ENCODE results near the gene ATP8B4.

The ATP8B4 gene

GRCh38 chr15:49898575-49899283 is 220.3 kb downstream of the ATP8B4 start:
- H3K4me3 ChIP-seq (ENCODE audit: low read depth, low read length): no peak overlapping the region
- TF ChIP-seq CTCF (IDR thresholded peaks at IDR 0.05; ENCODE audit: low read depth, low read length): no peak
- no peak for DNase-seq (ENCODE audit: low read depth)

- DNase-seq (ENCODE audit: low read depth): no peak
- H3K4me3 ChIP-seq (ENCODE audit: low read depth, low read length): no peak overlapping the region
- no peak for TF ChIP-seq MYC (IDR thresholded peaks at IDR 0.05; ENCODE audit: low read depth, low read length)
- TF ChIP-seq CTCF (IDR thresholded peaks at IDR 0.05; ENCODE audit: low read depth, low read length): no peak
- TF ChIP-seq, protein P1, sequence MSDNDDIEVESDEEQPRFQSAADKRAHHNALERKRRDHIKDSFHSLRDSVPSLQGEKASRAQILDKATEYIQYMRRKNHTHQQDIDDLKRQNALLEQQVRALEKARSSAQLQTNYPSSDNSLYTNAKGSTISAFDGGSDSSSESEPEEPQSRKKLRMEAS (IDR thresholded peaks at IDR 0.05; ENCODE audit: low read depth, low read length): no peak
- no peak for TF ChIP-seq POLR2A (IDR thresholded peaks at IDR 0.05; ENCODE audit: extremely low read depth, insufficient read length)
Measured at GRCh38 chr15:49898097-49898496, 220.9 kb downstream of the ATP8B4 start.

DNA sequence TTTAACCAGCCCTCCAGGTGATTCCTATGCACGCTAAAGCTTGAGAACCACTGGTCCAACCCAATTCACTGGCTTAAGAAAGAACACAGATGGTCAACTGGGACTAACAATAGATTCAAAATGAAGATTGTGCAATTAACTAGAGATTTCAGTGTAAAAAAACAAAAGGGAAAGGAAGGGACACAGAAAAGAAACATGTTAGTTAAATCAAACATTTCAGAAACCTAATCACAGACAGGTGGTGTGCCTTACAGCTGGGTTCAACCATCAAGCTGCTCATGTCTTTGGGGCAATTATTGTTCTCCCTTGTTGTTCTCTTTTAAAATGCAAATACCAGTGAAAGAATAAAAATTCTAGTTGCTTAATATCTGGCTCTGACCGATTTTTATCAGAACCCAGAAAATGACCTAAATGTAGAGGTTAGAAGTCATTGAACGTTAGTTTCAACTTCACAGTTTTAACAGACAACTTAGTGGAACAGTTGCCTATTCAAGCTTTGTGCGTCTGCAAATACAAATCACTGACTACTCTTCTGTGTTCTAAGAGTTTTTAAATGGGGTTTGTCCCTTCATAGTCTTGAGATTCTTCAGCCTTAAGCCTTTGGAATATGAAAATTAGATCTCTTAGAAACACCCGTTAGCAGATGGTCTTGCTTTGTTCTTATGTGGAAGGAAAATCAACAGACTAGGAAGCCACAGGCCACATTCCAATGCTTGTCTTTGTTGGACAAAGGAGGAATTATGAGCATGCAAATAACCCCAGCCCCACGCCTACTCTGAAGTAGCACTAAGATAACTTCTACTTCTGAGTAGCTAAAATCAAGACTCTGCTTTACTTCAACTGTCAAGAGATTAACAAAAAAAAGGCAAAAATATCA is 223.4 kb downstream of the ATP8B4 start:
- H3K4me3 ChIP-seq (ENCODE audit: low read depth, low read length): no peak overlapping the region
- TF ChIP-seq CTCF (IDR thresholded peaks at IDR 0.05; ENCODE audit: low read depth, low read length) (no peak), MYC (IDR thresholded peaks at IDR 0.05; ENCODE audit: low read depth, low read length) (no peak), POLR2A (IDR thresholded peaks at IDR 0.05; ENCODE audit: extremely low read depth, insufficient read length) (no peak)
- TF ChIP-seq, protein P1 (IDR thresholded peaks at IDR 0.05; ENCODE audit: low read depth, low read length): no peak
- DNase-seq (ENCODE audit: low read depth): no peak

DNA sequence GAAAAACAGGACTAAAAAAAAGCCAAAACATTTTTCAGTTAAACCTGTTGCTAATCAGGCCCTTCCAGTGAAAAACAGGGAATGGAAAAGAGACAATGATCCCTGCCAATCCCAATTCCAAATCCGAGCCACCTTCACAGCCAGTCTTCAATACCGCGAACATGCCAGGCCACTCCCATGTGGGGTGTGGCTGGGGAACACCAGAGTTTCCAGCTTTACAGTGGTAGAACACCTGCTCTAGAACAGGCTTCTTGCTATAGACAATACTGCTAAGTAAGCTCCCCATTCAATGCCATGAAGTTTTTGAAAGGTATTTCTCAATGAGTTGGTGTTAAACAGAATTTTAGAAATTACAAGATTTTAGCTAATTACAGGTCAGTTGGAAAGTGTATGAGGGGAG is 228.3 kb downstream of the ATP8B4 start:
- H3K4me3 ChIP-seq (ENCODE audit: low read depth, low read length): no peak overlapping the region
- DNase-seq (ENCODE audit: low read depth): no peak
- TF ChIP-seq, protein P1 (IDR thresholded peaks at IDR 0.05; ENCODE audit: low read depth, low read length): no peak
- TF ChIP-seq CTCF (IDR thresholded peaks at IDR 0.05; ENCODE audit: low read depth, low read length): no peak
- TF ChIP-seq POLR2A (IDR thresholded peaks at IDR 0.05; ENCODE audit: extremely low read depth, insufficient read length): no peak
- TF ChIP-seq MYC (IDR thresholded peaks at IDR 0.05; ENCODE audit: low read depth, low read length): no peak

- TF ChIP-seq, protein P1 (IDR thresholded peaks at IDR 0.05; ENCODE audit: low read depth, low read length): no peak
- TF ChIP-seq POLR2A (IDR thresholded peaks at IDR 0.05; ENCODE audit: extremely low read depth, insufficient read length) (no peak), CTCF (IDR thresholded peaks at IDR 0.05; ENCODE audit: low read depth, low read length) (no peak), MYC (IDR thresholded peaks at IDR 0.05; ENCODE audit: low read depth, low read length) (no peak)
- H3K4me3 ChIP-seq (ENCODE audit: low read depth, low read length): no peak overlapping the region
- no peak for DNase-seq (ENCODE audit: low read depth)
Measured at GRCh38 chr15:49889536-49889935, 229.5 kb downstream of the ATP8B4 start.

Measured in NB4 (cell line).